NB4 (cell line): ENCODE data around the gene MTA2.

Source experiments
- MAX ChIP-seq: IDR thresholded peaks from 2 replicates; pipeline ENCODE4 v1.6.1; 2011; ENCODE audit warnings: low read depth, low read length
- TF ChIP-seq, protein P1 (sequence below): IDR thresholded peaks from one replicate; pipeline ENCODE4 v1.5.1; 2012; ENCODE audit warnings: low read depth, low read length

DNA sequence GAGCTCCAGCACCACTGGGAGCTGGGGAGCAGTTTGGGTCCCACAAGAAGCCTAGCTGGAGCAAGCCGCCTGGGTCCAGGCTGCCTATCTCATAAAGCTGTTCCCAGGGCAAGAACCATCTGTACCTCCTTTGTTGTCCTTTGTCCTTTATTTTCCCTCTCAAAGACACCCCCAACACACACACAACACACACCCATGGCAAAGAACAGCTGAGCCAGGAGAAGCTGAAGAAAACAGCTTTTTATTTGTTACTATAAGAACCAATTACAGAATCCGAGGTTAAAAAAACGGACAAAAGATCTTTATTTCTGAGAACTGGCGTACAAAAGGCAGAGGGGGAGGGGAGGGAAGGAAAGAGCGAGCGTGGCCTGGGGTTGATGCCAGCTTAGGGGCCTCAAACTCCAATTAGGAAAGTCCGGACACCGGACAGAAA is 8.7 kb downstream of the MTA2 start:
- TF ChIP-seq, protein P1, sequence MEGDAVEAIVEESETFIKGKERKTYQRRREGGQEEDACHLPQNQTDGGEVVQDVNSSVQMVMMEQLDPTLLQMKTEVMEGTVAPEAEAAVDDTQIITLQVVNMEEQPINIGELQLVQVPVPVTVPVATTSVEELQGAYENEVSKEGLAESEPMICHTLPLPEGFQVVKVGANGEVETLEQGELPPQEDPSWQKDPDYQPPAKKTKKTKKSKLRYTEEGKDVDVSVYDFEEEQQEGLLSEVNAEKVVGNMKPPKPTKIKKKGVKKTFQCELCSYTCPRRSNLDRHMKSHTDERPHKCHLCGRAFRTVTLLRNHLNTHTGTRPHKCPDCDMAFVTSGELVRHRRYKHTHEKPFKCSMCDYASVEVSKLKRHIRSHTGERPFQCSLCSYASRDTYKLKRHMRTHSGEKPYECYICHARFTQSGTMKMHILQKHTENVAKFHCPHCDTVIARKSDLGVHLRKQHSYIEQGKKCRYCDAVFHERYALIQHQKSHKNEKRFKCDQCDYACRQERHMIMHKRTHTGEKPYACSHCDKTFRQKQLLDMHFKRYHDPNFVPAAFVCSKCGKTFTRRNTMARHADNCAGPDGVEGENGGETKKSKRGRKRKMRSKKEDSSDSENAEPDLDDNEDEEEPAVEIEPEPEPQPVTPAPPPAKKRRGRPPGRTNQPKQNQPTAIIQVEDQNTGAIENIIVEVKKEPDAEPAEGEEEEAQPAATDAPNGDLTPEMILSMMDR, result no peak
- no peak for TF ChIP-seq MAX
